BJ (cell line): Measurements from ENCODE around the gene DNLZ. TPM values are rescaled to one million over a fixed set of nuclear protein-coding genes. Genes with fewer than 3 reads are reported as not detected.

Experiments used
- CTCF ChIA-PET: fragments of 350-600 bp; formaldehyde crosslinking; extraction: SDS; loops from one replicate; lab custom pipeline; 2021; ENCODE audit warnings: antibody characterized with exemption, inconsistent platforms; lab: Yijun Ruan, JAX
- POLR2A ChIA-PET: fragments of 300-600 bp; sonication (Branson Sonifier 250); formaldehyde crosslinking; extraction: SDS; loops from one replicate; lab custom pipeline; 2021; ENCODE audit warnings: antibody characterized with exemption; lab: Charles Lee
- DNase-seq: peaks from one replicate; pipeline ENCODE4 v3.0.0-alpha.2; 2011; ENCODE audit warnings: low read depth
- H3K27me3 ChIP-seq: 2 replicates; pipeline ENCODE4 v1.6.0; 2011; ENCODE audit warnings: low read length; ENCODE audit not compliant: control insufficient read depth, insufficient read depth
- H3K36me3 ChIP-seq: 2 replicates; pipeline ENCODE4 v1.5.1; 2011; ENCODE audit warnings: low read length; ENCODE audit not compliant: control insufficient read depth, insufficient read depth
- H3K4me3 ChIP-seq: 2 replicates; pipeline ENCODE4 v1.5.1; 2011; ENCODE audit warnings: low read depth, mild to moderate bottlenecking, control low read depth, low read length
- polyA plus RNA-seq: library from polyadenylated mRNA; depleted of rRNA; stranded (reverse); fragments of >200 nt; gene quantifications from 2 replicates; pipeline ENCODE4 v1.2.3, GENCODE V29; 2011
- TF ChIP-seq, protein P1 (sequence below): IDR thresholded peaks from 2 replicates; pipeline ENCODE4 v1.5.1; 2011; ENCODE audit warnings: low read depth, mild to moderate bottlenecking, control low read depth, inconsistent platforms, low read length, moderate library complexity; ENCODE audit not compliant: insufficient read depth

DNLZ gene
- polyA plus RNA-seq, 1 experiment, result 7.2 TPM

DNA sequence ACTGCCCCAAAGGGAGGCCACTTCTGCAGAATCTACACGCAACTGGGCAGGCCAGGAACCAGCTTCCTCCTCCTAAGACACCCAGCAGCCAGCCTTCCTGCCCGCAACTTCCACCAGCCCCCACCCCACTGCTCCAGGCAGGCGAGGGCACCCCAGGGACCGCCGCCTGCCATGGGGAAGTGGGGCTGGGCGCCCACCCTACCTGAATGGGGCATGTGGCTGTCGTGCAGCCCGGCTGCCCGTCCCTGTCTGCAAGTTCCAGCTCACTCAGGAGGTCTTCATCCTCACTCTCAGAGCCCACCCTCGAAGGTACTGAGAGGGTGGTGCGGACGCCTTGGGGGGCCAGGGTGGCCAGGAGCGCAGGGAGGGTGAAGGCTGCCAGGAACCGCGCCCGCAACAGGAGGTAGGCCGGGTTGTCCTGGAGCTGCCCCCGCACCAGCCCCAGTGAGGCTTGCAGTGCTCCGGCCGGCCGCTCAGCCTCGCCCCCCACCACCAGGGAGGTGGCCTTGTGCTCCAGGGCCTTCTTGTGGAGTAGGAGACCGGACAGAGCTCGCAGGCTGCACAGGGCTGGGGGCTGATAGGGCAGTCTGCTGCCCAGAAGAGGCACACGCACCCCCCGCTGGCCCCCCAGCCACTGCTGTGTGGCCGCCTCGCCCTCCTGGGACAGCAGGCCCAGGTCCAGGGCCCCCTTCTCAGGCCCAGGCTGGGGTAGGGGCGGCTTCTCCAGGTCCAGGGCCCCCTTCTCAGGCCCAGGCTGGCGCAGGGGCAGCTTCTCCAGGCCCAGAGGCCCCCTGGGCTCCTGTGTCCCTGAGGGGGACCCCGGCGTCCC is 14.0 kb upstream of the DNLZ start:
- Histone ChIP-seq H3K4me3 (no peak overlapping the region), H3K36me3 (peaks cover 26% of the 10 kb centered on the region), H3K27me3 (no peaks in the 10 kb centered on the region)
- no peak for DNase-seq
- CTCF ChIA-PET, result interaction anchor here (0.7 to 1.1 kb wide), 3 partner anchors 16 to 64 kb away, joined by 3 read pairs; no protein-coding TSS in a partner anchor
- TF ChIP-seq, protein P1, sequence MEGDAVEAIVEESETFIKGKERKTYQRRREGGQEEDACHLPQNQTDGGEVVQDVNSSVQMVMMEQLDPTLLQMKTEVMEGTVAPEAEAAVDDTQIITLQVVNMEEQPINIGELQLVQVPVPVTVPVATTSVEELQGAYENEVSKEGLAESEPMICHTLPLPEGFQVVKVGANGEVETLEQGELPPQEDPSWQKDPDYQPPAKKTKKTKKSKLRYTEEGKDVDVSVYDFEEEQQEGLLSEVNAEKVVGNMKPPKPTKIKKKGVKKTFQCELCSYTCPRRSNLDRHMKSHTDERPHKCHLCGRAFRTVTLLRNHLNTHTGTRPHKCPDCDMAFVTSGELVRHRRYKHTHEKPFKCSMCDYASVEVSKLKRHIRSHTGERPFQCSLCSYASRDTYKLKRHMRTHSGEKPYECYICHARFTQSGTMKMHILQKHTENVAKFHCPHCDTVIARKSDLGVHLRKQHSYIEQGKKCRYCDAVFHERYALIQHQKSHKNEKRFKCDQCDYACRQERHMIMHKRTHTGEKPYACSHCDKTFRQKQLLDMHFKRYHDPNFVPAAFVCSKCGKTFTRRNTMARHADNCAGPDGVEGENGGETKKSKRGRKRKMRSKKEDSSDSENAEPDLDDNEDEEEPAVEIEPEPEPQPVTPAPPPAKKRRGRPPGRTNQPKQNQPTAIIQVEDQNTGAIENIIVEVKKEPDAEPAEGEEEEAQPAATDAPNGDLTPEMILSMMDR, result no peak
- POLR2A ChIA-PET, result no interaction called here

DNA sequence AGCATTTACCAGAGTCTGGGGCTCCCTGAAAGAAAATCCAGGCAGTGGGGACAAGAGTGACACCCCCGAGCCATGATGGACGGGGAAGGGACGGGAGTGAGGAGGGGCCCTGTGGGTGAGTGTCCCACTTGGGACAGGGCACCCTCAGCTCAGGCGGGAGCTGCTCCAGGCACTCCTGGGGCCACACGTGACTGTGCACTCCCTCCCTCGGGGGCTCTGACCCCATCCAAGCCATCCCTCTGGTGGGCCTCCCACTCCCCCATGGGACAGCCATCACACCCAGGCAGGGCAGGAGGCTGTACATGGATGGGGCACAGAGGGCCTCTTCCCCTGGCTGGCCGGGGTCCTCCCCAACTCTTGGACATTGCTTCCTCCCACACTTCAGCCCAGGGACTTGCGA is 12.9 kb upstream of the DNLZ start:
- Histone ChIP-seq H3K4me3 (no peak overlapping the region), H3K36me3 (peaks cover 18% of the 10 kb centered on the region), H3K27me3 (no peaks in the 10 kb centered on the region)
- DNase-seq, result no peak
- ChIA-PET POLR2A (no interaction called here), CTCF (no interaction called here)
- TF ChIP-seq, protein P1, result no peak

DNA sequence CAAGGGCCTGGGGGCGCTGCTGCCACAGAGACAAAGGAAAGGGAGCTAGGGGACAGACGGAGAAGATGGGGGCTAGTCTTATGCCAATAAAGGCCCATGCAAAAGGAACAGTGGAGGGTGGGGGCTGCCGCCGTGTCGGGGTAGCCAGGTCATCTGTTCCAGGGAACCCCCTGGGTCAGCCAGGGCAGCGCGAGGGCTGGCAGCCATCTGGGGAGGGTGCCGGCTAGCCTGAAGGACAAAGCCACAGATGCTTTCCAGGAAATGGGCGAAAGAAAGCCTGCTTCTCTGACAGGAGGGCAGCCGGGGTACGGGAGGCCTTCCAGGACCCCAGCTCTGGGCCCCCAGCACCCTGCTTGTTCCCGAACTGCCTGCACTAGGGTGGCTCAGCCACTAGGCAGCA is 11.6 kb upstream of the DNLZ start:
- DNase-seq, result no peak
- ChIA-PET POLR2A (no interaction called here), CTCF (interaction anchor here (1.2 to 2.8 kb wide), 5 partner anchors 9 to 49 kb away, joined by 3 to 15 read pairs (median 4); partner anchors contain the start of gene DNLZ)
- Histone ChIP-seq H3K27me3 (no peaks in the 10 kb centered on the region), H3K36me3 (peaks cover 22% of the 10 kb centered on the region), H3K4me3 (no peak overlapping the region)
- TF ChIP-seq, protein P1, result no peak

DNA sequence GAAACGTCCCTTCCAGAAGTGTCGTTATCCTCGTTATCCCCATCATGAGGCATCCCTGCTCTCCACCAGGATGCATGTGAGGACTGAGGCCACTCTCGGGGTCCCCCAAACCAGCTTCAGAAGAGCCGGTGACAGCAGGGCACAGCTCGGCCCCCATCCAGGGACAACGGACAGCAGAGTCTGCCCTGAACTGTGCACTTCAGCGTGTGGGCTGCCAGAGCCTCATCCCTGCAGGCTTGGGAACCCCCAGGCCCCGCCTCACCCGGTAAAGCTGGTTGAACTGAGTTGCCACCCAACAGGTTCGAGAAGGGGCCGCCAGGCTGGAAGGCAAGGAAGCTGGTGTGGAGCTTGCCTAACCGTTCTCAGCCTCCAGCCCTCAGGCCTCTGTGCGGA is 10.6 kb upstream of the DNLZ start:
- CTCF ChIA-PET, result interaction anchor here (0.9 to 2.8 kb wide), 7 partner anchors 9 to 50 kb away, joined by 3 to 15 read pairs (median 4); partner anchors contain the start of gene DNLZ
- POLR2A ChIA-PET, result no interaction called here

More for the DNA sequence above, 10.6 kb upstream of the DNLZ start:
- Histone ChIP-seq H3K4me3 (no peak overlapping the region), H3K36me3 (peaks cover 23% of the 10 kb centered on the region), H3K27me3 (no peaks in the 10 kb centered on the region)
- TF ChIP-seq, protein P1, result no peak
- DNase-seq, result no peak
